B cell (primary cell): Measurements from ENCODE around the gene CTCFL. TPM values are rescaled to one million over a fixed set of nuclear protein-coding genes. Genes with fewer than 3 reads are reported as not detected.

Experiments used
- ATAC-seq: fragments of 200-7000 bp; cut with Tn5 transposase; one replicate; pipeline ENCODE4 v1.10.0; 2021; ENCODE audit warnings: low read depth, mild to moderate bottlenecking, moderate number of reproducible peaks, moderate library complexity
- CTCF ChIA-PET: fragments of 350-600 bp; sonication (Branson Sonifier 250); formaldehyde crosslinking; loops from one replicate; lab custom pipeline; 2021; ENCODE audit warnings: antibody characterized with exemption, inconsistent platforms; lab: Charles Lee
- POLR2A ChIA-PET: fragments of 350-600 bp; sonication (Branson Sonifier 250); formaldehyde crosslinking; loops from one replicate; lab custom pipeline; 2021; ENCODE audit warnings: antibody characterized with exemption; lab: Charles Lee
- DNase-seq: peaks from one replicate; pipeline ENCODE4 v3.0.0; 2013
- H2AFZ ChIP-seq: 2 replicates; pipeline ENCODE4 v1.6.1; 2012; ENCODE audit warnings: mild to moderate bottlenecking, low read depth, low read length; ENCODE audit not compliant: insufficient read depth, poor library complexity, severe bottlenecking
- H3K27ac ChIP-seq, 2 donors: 1 replicate in 1 of 2; 2 replicates in 1 of 2; pipeline ENCODE4 v1.5.1; 2012 to 2013; ENCODE audit warnings: low read length in 2 of 2, mild to moderate bottlenecking in 2 of 2, moderate library complexity in 1 of 2
- H3K27me3 ChIP-seq, 4 experiments: fragments of 200-600 bp in 1 of 4; sonication (generic) in 1 of 4; replicated peaks in 1 of 4; 1 replicate in 2 of 4; 2 replicates in 2 of 4; pipeline versions ENCODE4 v1.6.1 to v1.7.0; 2013 to 2016; ENCODE audit warnings: low read length in 3 of 4, mild to moderate bottlenecking in 2 of 4, mixed read lengths in 1 of 4, moderate library complexity in 1 of 4; ENCODE audit not compliant: insufficient read depth in 4 of 4, control insufficient read depth in 3 of 4; ENCODE audit errors: control extremely low read depth in 1 of 4
- H3K36me3 ChIP-seq, 2 experiments: replicated peaks in 1 of 2; 1 replicate in 1 of 2; 2 replicates in 1 of 2; pipeline versions ENCODE4 v1.6.1 to v1.7.1; 2013; ENCODE audit warnings: low read length in 1 of 2; ENCODE audit not compliant: insufficient read depth in 2 of 2, control insufficient read depth in 1 of 2; ENCODE audit errors: control extremely low read depth in 1 of 2, extremely low read depth in 1 of 2
- H3K4me1 ChIP-seq, 2 donors: fragments of 200-600 bp in 1 of 2; sonication (generic) in 1 of 2; 1 replicate in 1 of 2; 2 replicates in 1 of 2; pipeline versions ENCODE4 v1.5.1 to v1.6.1; 2013 to 2017; ENCODE audit warnings: low read length in 2 of 2; ENCODE audit not compliant: control insufficient read depth in 2 of 2, insufficient read depth in 2 of 2
- H3K4me2 ChIP-seq: replicated peaks from 2 replicates; pipeline ENCODE3; 2012; ENCODE audit warnings: mild to moderate bottlenecking, low read depth, low read length; ENCODE audit not compliant: poor library complexity, severe bottlenecking
- H3K4me3 ChIP-seq, 5 experiments: fragments of 200-600 bp in 1 of 5; sonication (generic) in 1 of 5; 1 replicate in 3 of 5; 2 replicates in 2 of 5; pipeline versions ENCODE4 v1.5.1 to v1.7.0; 2011 to 2016; ENCODE audit warnings: low read length in 4 of 5, mild to moderate bottlenecking in 4 of 5, low read depth in 2 of 5, control low read depth in 1 of 5, moderate library complexity in 1 of 5; ENCODE audit not compliant: insufficient read depth in 1 of 5; ENCODE audit errors: control extremely low read depth in 1 of 5, extremely low read depth in 1 of 5
- H3K79me2 ChIP-seq: fragments of 200-600 bp; sonication (generic); one replicate; pipeline ENCODE4 v1.6.0; 2016; ENCODE audit warnings: low read length; ENCODE audit not compliant: control insufficient read depth, insufficient read depth
- H3K9ac ChIP-seq: fragments of 200-600 bp; sonication (generic); 2 replicates; pipeline ENCODE4 v1.6.1; 2017; ENCODE audit warnings: mild to moderate bottlenecking, low read length, moderate library complexity
- H3K9me3 ChIP-seq, 3 donors: one replicate each; pipeline versions ENCODE4 v1.6.1 to v1.7.1; 2013; ENCODE audit warnings: low read length in 2 of 3; ENCODE audit not compliant: control insufficient read depth in 2 of 3, insufficient read depth in 1 of 3; ENCODE audit errors: control extremely low read depth in 1 of 3
- H4K20me1 ChIP-seq: 2 replicates; pipeline ENCODE4 v1.6.0; 2012; ENCODE audit warnings: mild to moderate bottlenecking, low read length; ENCODE audit not compliant: insufficient read depth, control insufficient read depth, poor library complexity, severe bottlenecking
- H3K27ac Mint-ChIP-seq: one replicate; pipeline ENCODE4 v1.8.0; 2021; ENCODE audit warnings: mixed read lengths
- H3K27me3 Mint-ChIP-seq: one replicate; pipeline ENCODE4 v1.8.0; 2021; ENCODE audit warnings: mixed read lengths
- H3K4me1 Mint-ChIP-seq: one replicate; pipeline ENCODE4 v1.8.0; 2021; ENCODE audit warnings: mixed read lengths
- H3K4me3 Mint-ChIP-seq: one replicate; pipeline ENCODE4 v1.8.0; 2021; ENCODE audit warnings: mixed read lengths
- H3K9me3 Mint-ChIP-seq: one replicate; pipeline ENCODE4 v1.8.0; 2022; ENCODE audit warnings: mixed read lengths; ENCODE audit not compliant: insufficient read depth
- CTCF ChIP-seq: fragments of 200-600 bp; IDR thresholded peaks from one replicate; pipeline ENCODE4 v1.8.0; 2022; ENCODE audit warnings: antibody characterized with exemption, mild to moderate bottlenecking
- EZH2 ChIP-seq: IDR thresholded peaks from 2 replicates; pipeline ENCODE4 v1.6.1; 2012; ENCODE audit warnings: borderline replicate concordance, low read depth, mild to moderate bottlenecking, moderate library complexity, low read length; ENCODE audit not compliant: insufficient read depth, poor library complexity, severe bottlenecking
- WGBS: methylation state at CpG from one replicate; pipeline ENCODE4 v1.1.5; 2013; ENCODE audit warnings: missing lambda C conversion rate; ENCODE audit not compliant: insufficient coverage; 5-methylcytosine and 5-hydroxymethylcytosine counted together
- intact Hi-C: fragments of 100-400 bp; cut with micrococcal nuclease; formaldehyde crosslinking; loops from one replicate; pipeline ENCODE4 v1.10.0; 2022
- polyA plus RNA-seq: library from polyadenylated mRNA; depleted of rRNA; stranded (reverse); fragments of >200 nt; gene quantifications from 2 replicates; pipeline ENCODE4 v1.2.3, GENCODE V29; 2012
- total RNA-seq, 2 donors: library from RNA; stranded (reverse); fragments of 120-200 nt in 1 of 2; gene quantifications; 1 replicate in 1 of 2; 2 replicates in 1 of 2; pipeline versions ENCODE4 v1.2.3 to v1.2.4, GENCODE V29; 2013 to 2022

CTCFL gene
- total and polyA plus RNA-seq, 2 donors (not counting 1 experiment from before 2014, with no cell fraction given) = not detected

GRCh38 chr20:57568960-57569359 lies 44.0 kb upstream of the CTCFL start:
- CTCF ChIA-PET = no interaction called here
- POLR2A ChIA-PET = no interaction called here
- WGBS = 91% methylated on average over 10 of the region's 12 CpGs
- intact Hi-C loops = no loop called here
- DNase-seq (no peak), ATAC-seq (no peak)
- no peak overlapping the region for H3K4me3 ChIP-seq
- TF ChIP-seq EZH2 = no peak
- no peak for TF ChIP-seq CTCF
- peaks cover 0 to 6% (median 1%) of the 10 kb centered on the region in 4 experiments for H3K27me3 ChIP-seq
- H3K79me2 ChIP-seq = no peaks in the 10 kb centered on the region
- H3K9me3 Mint-ChIP-seq = no peaks in the 10 kb centered on the region
- H2AFZ ChIP-seq = no peak overlapping the region
- H3K4me3 Mint-ChIP-seq = no peak overlapping the region
- no peaks in the 10 kb centered on the region for H3K4me1 ChIP-seq
- no peak overlapping the region for H3K4me2 ChIP-seq
- no peaks in the 10 kb centered on the region for H3K9me3 ChIP-seq
- H3K27me3 Mint-ChIP-seq = peaks cover 51% of the 10 kb centered on the region
- H3K9ac ChIP-seq = no peak overlapping the region
- H3K27ac Mint-ChIP-seq = no peak overlapping the region
- H3K36me3 ChIP-seq = no peaks in the 10 kb centered on the region
- H3K27ac ChIP-seq = no peak overlapping the region
- H3K4me1 Mint-ChIP-seq = no peaks in the 10 kb centered on the region
- H4K20me1 ChIP-seq = no peaks in the 10 kb centered on the region

- CTCF ChIA-PET = interaction anchor here (1.6 kb wide), 1 partner anchor 9 kb away, joined by 6 read pairs; no protein-coding TSS in a partner anchor
These were observed 43.4 kb upstream of the CTCFL start for GRCh38 chr20:57568088-57568896.

More at GRCh38 chr20:57568088-57568896, 43.4 kb upstream of the CTCFL start:
- no peaks in the 10 kb centered on the region for H3K4me1 Mint-ChIP-seq
- Histone ChIP-seq H3K4me3 (no peak overlapping the region), H4K20me1 (no peaks in the 10 kb centered on the region), H3K27me3 (peaks cover 0 to 3% (median 1%) of the 10 kb centered on the region in 4 experiments), H3K4me2 (no peak overlapping the region), H2AFZ (no peak overlapping the region), H3K27ac (no peak overlapping the region), H3K9me3 (no peaks in the 10 kb centered on the region), H3K4me1 (no peaks in the 10 kb centered on the region), H3K79me2 (no peaks in the 10 kb centered on the region), H3K9ac (no peak overlapping the region), H3K36me3 (no peaks in the 10 kb centered on the region)
- no peaks in the 10 kb centered on the region for H3K9me3 Mint-ChIP-seq
- POLR2A ChIA-PET = no interaction called here
- peaks cover 50% of the 10 kb centered on the region for H3K27me3 Mint-ChIP-seq
- no peak for ATAC-seq
- DNase-seq = no peak
- TF ChIP-seq CTCF (no peak), EZH2 (no peak)
- intact Hi-C loops = no loop called here
- 71% methylated on average over 11 of the region's 13 CpGs for WGBS
- no peak overlapping the region for H3K4me3 Mint-ChIP-seq
- no peak overlapping the region for H3K27ac Mint-ChIP-seq
